A549 (cell line): ENCODE results near the gene PLRG1.

Experiments
- BHLHE40 ChIP-seq: IDR thresholded peaks from 2 replicates; pipeline ENCODE4 v1.6.1; 2012; ENCODE audit warnings: low read depth, low read length, inconsistent platforms
- CTCF ChIP-seq: fragments of >200 bp; sonication (Bioruptor Twin); formaldehyde crosslinking; IDR thresholded peaks from 3 replicates; pipeline ENCODE4 v1.5.1; 2016
- EP300 ChIP-seq, 2 experiments: fragments of >200 bp; sonication (Bioruptor Twin); formaldehyde crosslinking; IDR thresholded peaks; 2 replicates in 1 of 2; 3 replicates in 1 of 2; pipeline ENCODE4 v1.6.1; 2016 to 2017
- JUN ChIP-seq, 2 experiments: fragments of >200 bp; sonication (Bioruptor Twin); formaldehyde crosslinking; IDR thresholded peaks; 2 replicates in 1 of 2; 3 replicates in 1 of 2; pipeline ENCODE4 v1.6.1; 2016 to 2017
- KDM1A ChIP-seq: fragments of 200-600 bp; sonication (generic); IDR thresholded peaks from 2 replicates; pipeline ENCODE4 v1.6.1; 2016; ENCODE audit warnings: low read depth, mild to moderate bottlenecking
- SREBF2 ChIP-seq: fragments of 450-650 bp; IDR thresholded peaks from 2 replicates; pipeline ENCODE4 v1.6.1; 2014; ENCODE audit warnings: mild to moderate bottlenecking, moderate library complexity
- TF ChIP-seq, protein P1 (sequence below): IDR thresholded peaks from 2 replicates; pipeline ENCODE4 v1.6.1; 2012

GRCh38 chr4:154584259-154584658, 34.1 kb upstream of the PLRG1 start:
- TF ChIP-seq JUN (IDR thresholded peaks at IDR 0.05) (no peak), CTCF (no peak), BHLHE40 (no peak), SREBF2 (no peak), EP300 (IDR thresholded peaks at IDR 0.05) (no peak), KDM1A (no peak)
- TF ChIP-seq, protein P1, sequence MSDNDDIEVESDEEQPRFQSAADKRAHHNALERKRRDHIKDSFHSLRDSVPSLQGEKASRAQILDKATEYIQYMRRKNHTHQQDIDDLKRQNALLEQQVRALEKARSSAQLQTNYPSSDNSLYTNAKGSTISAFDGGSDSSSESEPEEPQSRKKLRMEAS: no peak
